Hepatocyte (in vitro differentiated cells): ENCODE measurements around the gene SPDYE2B.
"Not testable (repeated sequence)": the region's sequence is repeated elsewhere in the genome, so short reads cannot be mapped to it uniquely, and the experiment has no call there.

ENCODE experiments used
- EZH2 ChIP-seq: fragments of 200-600 bp; sonication (generic); IDR thresholded peaks from 2 replicates; pipeline ENCODE4 v1.6.1; 2016; ENCODE audit warnings: antibody characterized with exemption, mild to moderate bottlenecking, borderline replicate concordance
- TF ChIP-seq, protein P1 (sequence below): fragments of 200-600 bp; sonication (generic); IDR thresholded peaks from 2 replicates; pipeline ENCODE4 v1.5.1; 2016; ENCODE audit warnings: antibody characterized with exemption, mild to moderate bottlenecking; ENCODE audit not compliant: poor library complexity

DNA sequence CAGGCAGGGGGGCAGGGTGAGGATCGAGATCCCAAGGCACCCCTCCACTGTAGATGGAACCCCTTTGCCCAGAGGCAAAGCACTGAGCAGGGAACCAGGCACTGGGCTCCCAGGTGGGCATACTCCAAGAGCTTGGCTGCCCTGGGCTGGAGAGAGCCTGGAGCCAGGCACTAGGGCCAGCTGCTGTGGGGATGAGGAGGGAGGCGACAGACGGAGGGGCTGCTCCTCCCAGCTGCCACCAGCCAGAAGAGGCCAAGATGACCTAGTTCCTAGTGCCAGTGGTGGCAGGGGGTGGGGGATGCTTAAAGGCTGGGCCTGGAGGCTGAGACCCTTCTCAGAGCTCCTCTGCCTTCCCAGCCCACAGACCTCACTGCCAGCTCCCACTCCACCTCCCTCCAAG is 35.2 kb upstream of the SPDYE2B start:
- TF ChIP-seq, protein P1, sequence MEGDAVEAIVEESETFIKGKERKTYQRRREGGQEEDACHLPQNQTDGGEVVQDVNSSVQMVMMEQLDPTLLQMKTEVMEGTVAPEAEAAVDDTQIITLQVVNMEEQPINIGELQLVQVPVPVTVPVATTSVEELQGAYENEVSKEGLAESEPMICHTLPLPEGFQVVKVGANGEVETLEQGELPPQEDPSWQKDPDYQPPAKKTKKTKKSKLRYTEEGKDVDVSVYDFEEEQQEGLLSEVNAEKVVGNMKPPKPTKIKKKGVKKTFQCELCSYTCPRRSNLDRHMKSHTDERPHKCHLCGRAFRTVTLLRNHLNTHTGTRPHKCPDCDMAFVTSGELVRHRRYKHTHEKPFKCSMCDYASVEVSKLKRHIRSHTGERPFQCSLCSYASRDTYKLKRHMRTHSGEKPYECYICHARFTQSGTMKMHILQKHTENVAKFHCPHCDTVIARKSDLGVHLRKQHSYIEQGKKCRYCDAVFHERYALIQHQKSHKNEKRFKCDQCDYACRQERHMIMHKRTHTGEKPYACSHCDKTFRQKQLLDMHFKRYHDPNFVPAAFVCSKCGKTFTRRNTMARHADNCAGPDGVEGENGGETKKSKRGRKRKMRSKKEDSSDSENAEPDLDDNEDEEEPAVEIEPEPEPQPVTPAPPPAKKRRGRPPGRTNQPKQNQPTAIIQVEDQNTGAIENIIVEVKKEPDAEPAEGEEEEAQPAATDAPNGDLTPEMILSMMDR: not testable (repeated sequence)
- TF ChIP-seq EZH2: not testable (repeated sequence)
